ENCODE results near the gene ZBTB39.
"Not testable (repeated sequence)": the region's sequence is repeated elsewhere in the genome, so short reads cannot be mapped to it uniquely, and the experiment has no call there.

DNA sequence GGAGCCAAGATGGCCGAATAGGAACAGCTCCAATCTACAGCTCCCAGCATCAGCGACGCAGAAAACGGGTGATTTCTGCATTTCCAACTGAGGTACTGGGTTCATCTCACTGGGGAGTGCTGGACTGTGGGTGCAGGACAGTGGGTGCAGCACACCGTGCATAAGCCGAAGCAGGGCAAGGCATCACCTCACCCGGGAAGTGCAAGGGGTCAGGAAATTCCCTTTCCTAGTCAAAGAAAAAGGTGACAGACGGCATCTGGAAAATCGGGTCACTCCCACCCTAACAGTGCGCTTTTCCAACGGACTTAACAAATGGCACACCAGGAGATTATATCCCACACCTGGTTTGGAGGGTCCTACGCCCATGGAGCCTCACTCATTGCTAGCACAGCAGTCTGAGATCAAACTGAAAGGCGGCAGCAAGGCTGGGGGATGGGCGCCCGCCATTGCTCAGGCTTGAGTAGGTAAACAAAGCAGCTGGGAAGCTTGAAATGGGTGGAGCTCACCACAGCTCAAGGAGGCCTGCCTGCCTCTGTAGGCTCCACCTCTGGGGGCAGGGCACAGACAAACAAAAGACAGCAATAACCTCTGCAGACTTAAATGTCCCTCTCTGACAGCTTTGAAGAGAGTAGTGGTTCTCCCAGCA lies 40.2 kb downstream of the ZBTB39 start:
- TF ChIP-seq, protein P1, sequence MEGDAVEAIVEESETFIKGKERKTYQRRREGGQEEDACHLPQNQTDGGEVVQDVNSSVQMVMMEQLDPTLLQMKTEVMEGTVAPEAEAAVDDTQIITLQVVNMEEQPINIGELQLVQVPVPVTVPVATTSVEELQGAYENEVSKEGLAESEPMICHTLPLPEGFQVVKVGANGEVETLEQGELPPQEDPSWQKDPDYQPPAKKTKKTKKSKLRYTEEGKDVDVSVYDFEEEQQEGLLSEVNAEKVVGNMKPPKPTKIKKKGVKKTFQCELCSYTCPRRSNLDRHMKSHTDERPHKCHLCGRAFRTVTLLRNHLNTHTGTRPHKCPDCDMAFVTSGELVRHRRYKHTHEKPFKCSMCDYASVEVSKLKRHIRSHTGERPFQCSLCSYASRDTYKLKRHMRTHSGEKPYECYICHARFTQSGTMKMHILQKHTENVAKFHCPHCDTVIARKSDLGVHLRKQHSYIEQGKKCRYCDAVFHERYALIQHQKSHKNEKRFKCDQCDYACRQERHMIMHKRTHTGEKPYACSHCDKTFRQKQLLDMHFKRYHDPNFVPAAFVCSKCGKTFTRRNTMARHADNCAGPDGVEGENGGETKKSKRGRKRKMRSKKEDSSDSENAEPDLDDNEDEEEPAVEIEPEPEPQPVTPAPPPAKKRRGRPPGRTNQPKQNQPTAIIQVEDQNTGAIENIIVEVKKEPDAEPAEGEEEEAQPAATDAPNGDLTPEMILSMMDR (IDR thresholded peaks at IDR 0.05; ENCODE audit: insufficient read depth, low read length) = not testable (repeated sequence)
- TF ChIP-seq REST (IDR thresholded peaks at IDR 0.05; ENCODE audit: insufficient replicate concordance, low read depth); POLR2AphosphoS5 (IDR thresholded peaks at IDR 0.05; ENCODE audit: low read depth); GABPA (IDR thresholded peaks at IDR 0.05; ENCODE audit: low read depth); SPI1 (IDR thresholded peaks at IDR 0.05; ENCODE audit: borderline replicate concordance, low read depth): not testable (repeated sequence)
